ENCODE data around the gene ZCCHC4.

DNA sequence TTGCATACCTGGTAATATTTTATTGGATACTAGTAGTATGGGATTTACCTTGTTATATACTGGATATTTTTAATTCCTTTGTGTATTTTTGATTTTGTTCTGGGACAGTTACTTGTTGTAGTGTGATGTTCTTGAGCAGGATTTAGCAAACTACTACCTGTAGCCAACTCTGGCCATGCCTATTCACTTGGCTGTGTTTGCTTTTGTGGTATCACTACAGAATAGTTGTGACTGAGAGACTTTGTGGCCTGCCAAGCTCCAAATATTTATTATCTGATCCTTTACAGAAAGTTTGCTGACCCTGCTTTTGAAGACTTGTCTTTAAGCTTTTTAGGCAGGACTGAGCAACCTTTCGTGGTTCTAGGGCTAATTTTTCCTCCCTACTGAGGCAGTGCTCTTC is 17.8 kb downstream of the ZCCHC4 start:
- TF ChIP-seq POLR2A (IDR thresholded peaks at IDR 0.05; ENCODE audit: borderline replicate concordance, extremely low read depth, insufficient read depth, insufficient read length) (no peak), RAD21 (IDR thresholded peaks at IDR 0.05; ENCODE audit: low read depth) (no peak), SIN3A (IDR thresholded peaks at IDR 0.05; ENCODE audit: low read depth) (no peak), EZH2 (IDR thresholded peaks at IDR 0.05) (no peak), TCF7L2 (IDR thresholded peaks at IDR 0.05; ENCODE audit: borderline replicate concordance, extremely low read depth, insufficient read depth, insufficient read length) (no peak)
- TF ChIP-seq, protein P1, sequence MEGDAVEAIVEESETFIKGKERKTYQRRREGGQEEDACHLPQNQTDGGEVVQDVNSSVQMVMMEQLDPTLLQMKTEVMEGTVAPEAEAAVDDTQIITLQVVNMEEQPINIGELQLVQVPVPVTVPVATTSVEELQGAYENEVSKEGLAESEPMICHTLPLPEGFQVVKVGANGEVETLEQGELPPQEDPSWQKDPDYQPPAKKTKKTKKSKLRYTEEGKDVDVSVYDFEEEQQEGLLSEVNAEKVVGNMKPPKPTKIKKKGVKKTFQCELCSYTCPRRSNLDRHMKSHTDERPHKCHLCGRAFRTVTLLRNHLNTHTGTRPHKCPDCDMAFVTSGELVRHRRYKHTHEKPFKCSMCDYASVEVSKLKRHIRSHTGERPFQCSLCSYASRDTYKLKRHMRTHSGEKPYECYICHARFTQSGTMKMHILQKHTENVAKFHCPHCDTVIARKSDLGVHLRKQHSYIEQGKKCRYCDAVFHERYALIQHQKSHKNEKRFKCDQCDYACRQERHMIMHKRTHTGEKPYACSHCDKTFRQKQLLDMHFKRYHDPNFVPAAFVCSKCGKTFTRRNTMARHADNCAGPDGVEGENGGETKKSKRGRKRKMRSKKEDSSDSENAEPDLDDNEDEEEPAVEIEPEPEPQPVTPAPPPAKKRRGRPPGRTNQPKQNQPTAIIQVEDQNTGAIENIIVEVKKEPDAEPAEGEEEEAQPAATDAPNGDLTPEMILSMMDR (IDR thresholded peaks at IDR 0.05 in 2 of 3, conservative IDR thresholded peaks at IDR 0.05 in 1 of 3; ENCODE audit: borderline replicate concordance in 1 of 3, insufficient read depth in 1 of 3, low read depth in 2 of 3, low read length in 2 of 3): no peak
- TF ChIP-seq, protein P2, sequence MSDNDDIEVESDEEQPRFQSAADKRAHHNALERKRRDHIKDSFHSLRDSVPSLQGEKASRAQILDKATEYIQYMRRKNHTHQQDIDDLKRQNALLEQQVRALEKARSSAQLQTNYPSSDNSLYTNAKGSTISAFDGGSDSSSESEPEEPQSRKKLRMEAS (IDR thresholded peaks at IDR 0.05): no peak
